ENCODE measurements around the gene CHP2.

DNA sequence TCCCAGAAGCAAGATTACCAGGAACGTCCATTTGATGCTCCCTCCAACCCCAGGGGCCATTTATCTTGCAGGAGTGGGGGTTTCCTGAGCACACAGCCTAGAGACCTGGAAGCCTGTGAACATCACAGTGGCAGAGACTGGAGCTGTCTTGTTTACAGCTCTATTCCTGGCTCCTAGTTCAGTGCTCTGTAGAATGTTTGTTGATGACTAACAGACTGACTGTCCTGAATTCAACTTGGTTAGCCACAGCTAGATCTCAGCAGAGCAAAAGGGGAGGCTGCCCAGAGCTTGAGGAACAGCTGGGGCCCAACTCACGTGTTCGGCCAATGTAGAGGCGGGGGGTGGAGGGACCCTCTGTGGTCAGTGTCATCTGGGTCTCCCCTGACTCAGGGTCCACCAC is 48.4 kb upstream of the CHP2 start:
- TF ChIP-seq, protein P1, sequence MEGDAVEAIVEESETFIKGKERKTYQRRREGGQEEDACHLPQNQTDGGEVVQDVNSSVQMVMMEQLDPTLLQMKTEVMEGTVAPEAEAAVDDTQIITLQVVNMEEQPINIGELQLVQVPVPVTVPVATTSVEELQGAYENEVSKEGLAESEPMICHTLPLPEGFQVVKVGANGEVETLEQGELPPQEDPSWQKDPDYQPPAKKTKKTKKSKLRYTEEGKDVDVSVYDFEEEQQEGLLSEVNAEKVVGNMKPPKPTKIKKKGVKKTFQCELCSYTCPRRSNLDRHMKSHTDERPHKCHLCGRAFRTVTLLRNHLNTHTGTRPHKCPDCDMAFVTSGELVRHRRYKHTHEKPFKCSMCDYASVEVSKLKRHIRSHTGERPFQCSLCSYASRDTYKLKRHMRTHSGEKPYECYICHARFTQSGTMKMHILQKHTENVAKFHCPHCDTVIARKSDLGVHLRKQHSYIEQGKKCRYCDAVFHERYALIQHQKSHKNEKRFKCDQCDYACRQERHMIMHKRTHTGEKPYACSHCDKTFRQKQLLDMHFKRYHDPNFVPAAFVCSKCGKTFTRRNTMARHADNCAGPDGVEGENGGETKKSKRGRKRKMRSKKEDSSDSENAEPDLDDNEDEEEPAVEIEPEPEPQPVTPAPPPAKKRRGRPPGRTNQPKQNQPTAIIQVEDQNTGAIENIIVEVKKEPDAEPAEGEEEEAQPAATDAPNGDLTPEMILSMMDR (IDR thresholded peaks at IDR 0.05) = no peak
- TF ChIP-seq POLR2A (IDR thresholded peaks at IDR 0.05; ENCODE audit: low read depth) = no peak

All from esophagus muscularis mucosa (tissue), 3 donors.